VCaP (cell line): ENCODE measurements around the gene FICD.
"Not testable (repeated sequence)": the region's sequence is repeated elsewhere in the genome, so short reads cannot be mapped to it uniquely, and the experiment has no call there.

Experiments
- H3K27ac ChIP-seq: fragments of 450-650 bp; 2 replicates; pipeline ENCODE4 v1.5.1; 2017
- CTCF ChIP-seq: fragments of 450-650 bp; conservative IDR thresholded peaks from 2 replicates; pipeline ENCODE4 v1.5.1; 2017; ENCODE audit warnings: mild to moderate bottlenecking, moderate library complexity

FICD gene

GRCh38 chr12:108547686-108548085, 32.6 kb downstream of the FICD start:
- TF ChIP-seq CTCF = no peak
- H3K27ac ChIP-seq = peak overlapping the region; percentile 53

- TF ChIP-seq CTCF = no peak
- H3K27ac ChIP-seq = peak overlapping the region; percentile 53
These were observed 34.0 kb downstream of the FICD start for GRCh38 chr12:108548954-108549521.

DNA sequence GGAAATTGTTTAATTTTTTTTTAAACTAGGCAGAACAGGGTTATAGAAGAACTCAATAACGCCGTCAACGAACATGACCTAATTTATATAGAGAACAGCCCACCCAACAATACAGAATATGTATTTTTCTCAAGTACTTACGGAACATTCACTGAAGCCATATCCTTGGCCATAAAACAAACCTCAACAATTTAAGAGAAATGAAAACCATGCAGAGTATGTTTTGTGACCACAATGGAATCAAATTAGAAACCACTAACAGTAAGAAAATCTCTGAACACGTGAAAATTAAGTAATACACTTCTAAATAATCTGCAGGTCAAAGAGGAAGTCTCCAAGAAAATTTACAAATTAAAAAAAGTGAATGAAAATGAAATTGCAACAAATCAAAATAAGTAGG, 36.5 kb downstream of the FICD start:
- no peak for TF ChIP-seq CTCF
- no peak overlapping the region for H3K27ac ChIP-seq

DNA sequence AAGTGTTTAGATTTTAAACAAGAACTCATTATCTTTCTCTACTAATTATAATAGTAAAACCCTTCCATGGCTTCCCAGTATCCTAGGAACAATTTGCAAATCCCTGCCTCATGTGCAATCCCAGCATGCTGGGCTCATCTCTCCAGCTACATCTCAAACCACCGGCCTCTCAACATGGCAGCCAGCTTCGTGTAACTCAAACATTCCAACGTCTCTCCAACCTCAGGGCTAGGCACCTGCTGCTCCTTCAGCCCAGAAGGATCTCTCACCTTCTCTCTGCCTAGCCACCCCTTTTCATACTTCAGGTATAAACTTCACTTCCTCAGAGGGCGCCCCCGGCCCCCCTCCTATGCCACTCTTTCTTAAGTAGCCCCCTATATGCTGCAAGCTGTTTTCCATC, 38.7 kb downstream of the FICD start:
- H3K27ac ChIP-seq = no peak overlapping the region
- TF ChIP-seq CTCF = no peak

- not testable (repeated sequence) for H3K27ac ChIP-seq
These were observed 40.3 kb downstream of the FICD start for GRCh38 chr12:108555383-108555782.

- H3K27ac ChIP-seq = no peak overlapping the region
- no peak for TF ChIP-seq CTCF
These were observed 44.1 kb downstream of the FICD start for GRCh38 chr12:108559007-108559655.

DNA sequence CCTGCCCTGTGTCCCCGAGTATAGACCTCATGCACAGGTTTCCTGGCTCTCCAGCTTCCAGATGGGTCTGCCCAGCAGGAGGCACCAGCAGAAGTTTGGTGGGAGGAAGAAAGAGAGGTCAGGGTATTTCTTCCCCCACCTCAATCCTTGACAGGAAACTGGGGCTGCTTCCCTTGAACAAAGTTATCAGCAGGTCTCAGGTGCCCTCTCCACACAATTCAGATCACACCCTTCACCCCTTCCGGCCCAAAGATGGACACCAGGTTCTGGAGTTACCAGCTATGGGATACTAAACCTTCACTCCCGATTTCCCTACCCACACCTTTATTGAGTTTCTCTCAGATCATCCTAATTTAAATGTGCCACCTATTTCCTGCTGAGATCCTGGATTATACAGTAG, 44.7 kb downstream of the FICD start:
- no peak overlapping the region; the same call in 1 of the 2 replicates for H3K27ac ChIP-seq
- no peak for TF ChIP-seq CTCF

DNA sequence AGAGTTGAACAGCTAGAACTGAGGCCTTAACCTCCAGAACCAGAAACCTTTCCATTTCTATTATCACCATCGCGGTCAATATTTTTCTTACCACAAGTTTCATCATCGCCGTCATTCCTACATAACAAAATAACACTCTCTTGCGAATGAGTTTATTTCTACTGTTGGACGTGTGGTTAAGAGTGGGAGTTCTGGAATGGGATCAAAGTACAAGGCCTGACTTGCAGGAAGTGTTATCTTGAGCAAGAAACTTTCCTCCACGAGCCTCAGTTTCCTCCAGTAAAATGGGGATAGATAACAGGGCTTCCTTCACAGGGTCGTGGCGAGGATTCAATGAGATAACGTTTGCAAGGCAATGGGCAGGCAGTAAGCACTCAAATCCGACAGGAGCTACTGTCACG, 45.2 kb downstream of the FICD start:
- H3K27ac ChIP-seq = peak overlapping the region; percentile 93
- TF ChIP-seq CTCF = no peak
